Right renal cortex interstitium (tissue), 3 donors: ENCODE results near the gene FLNC. TPM values are rescaled to one million over a fixed set of nuclear protein-coding genes. Genes with fewer than 3 reads are reported as not detected.

Source experiments
- DNase-seq, 3 donors: peaks; one replicate each; pipeline ENCODE4 v3.0.0-alpha.2; 2013; ENCODE audit warnings: low read depth in 3 of 3, low spot score in 2 of 3
- polyA plus RNA-seq, 3 donors: library from polyadenylated mRNA; unstranded; fragments of 120-200 nt; gene quantifications; one replicate each; pipeline ENCODE4 v1.2.1, GENCODE V29; 2013; ENCODE audit not compliant: insufficient read length in 3 of 3

FLNC gene
- polyA plus RNA-seq, 3 donors = 10.8 to 14.9 (median 10.9) TPM

- no peak for DNase-seq
Measured at GRCh38 chr7:128887169-128888038, 57.2 kb downstream of the FLNC start.

- DNase-seq = no peak
Measured at GRCh38 chr7:128888039-128888755, 58.0 kb downstream of the FLNC start.

GRCh38 chr7:128888756-128889095, 58.5 kb downstream of the FLNC start:
- no peak for DNase-seq

- DNase-seq = no peak
Measured at GRCh38 chr7:128889121-128889520, 58.9 kb downstream of the FLNC start.

- DNase-seq = no peak
Measured at GRCh38 chr7:128890306-128891109, 60.3 kb downstream of the FLNC start.

- DNase-seq = no peak
Measured at GRCh38 chr7:128891110-128891941, 61.1 kb downstream of the FLNC start.

GRCh38 chr7:128891942-128892269, 61.7 kb downstream of the FLNC start:
- DNase-seq = no peak

- no peak for DNase-seq
Measured at GRCh38 chr7:128892521-128893250, 62.5 kb downstream of the FLNC start.

- no peak for DNase-seq
Measured at GRCh38 chr7:128893251-128894100, 63.3 kb downstream of the FLNC start.

GRCh38 chr7:128894101-128894440, 63.9 kb downstream of the FLNC start:
- no peak for DNase-seq

GRCh38 chr7:128895320-128895719, 65.1 kb downstream of the FLNC start:
- DNase-seq = no peak

GRCh38 chr7:128899392-128899791, 69.2 kb downstream of the FLNC start:
- DNase-seq = no peak

GRCh38 chr7:128900237-128900636, 70.0 kb downstream of the FLNC start:
- no peak for DNase-seq

- no peak for DNase-seq
Measured at GRCh38 chr7:128902761-128903585, 72.8 kb downstream of the FLNC start.

GRCh38 chr7:128903621-128904361, 73.6 kb downstream of the FLNC start:
- DNase-seq = no peak

GRCh38 chr7:128904381-128905197, 74.4 kb downstream of the FLNC start:
- DNase-seq = no peak
